NB4 (cell line): Measurements from ENCODE around the gene DHPS.

Source experiments
- MYC ChIP-seq: IDR thresholded peaks from 2 replicates; pipeline ENCODE4 v1.6.1; 2011; ENCODE audit warnings: low read depth, low read length
- POLR2A ChIP-seq: IDR thresholded peaks from 2 replicates; pipeline ENCODE4 v1.6.1; 2011; ENCODE audit warnings: mild to moderate bottlenecking; ENCODE audit not compliant: insufficient read length; ENCODE audit errors: extremely low read depth
- TF ChIP-seq, protein P1 (sequence below): IDR thresholded peaks from one replicate; pipeline ENCODE4 v1.5.1; 2012; ENCODE audit warnings: low read depth, low read length
- TF ChIP-seq, protein P2 (sequence below): IDR thresholded peaks from 2 replicates; pipeline ENCODE4 v1.6.1; 2011; ENCODE audit warnings: low read depth, low read length

GRCh38 chr19:12676928-12677327, 4.8 kb downstream of the DHPS start:
- TF ChIP-seq, protein P1, sequence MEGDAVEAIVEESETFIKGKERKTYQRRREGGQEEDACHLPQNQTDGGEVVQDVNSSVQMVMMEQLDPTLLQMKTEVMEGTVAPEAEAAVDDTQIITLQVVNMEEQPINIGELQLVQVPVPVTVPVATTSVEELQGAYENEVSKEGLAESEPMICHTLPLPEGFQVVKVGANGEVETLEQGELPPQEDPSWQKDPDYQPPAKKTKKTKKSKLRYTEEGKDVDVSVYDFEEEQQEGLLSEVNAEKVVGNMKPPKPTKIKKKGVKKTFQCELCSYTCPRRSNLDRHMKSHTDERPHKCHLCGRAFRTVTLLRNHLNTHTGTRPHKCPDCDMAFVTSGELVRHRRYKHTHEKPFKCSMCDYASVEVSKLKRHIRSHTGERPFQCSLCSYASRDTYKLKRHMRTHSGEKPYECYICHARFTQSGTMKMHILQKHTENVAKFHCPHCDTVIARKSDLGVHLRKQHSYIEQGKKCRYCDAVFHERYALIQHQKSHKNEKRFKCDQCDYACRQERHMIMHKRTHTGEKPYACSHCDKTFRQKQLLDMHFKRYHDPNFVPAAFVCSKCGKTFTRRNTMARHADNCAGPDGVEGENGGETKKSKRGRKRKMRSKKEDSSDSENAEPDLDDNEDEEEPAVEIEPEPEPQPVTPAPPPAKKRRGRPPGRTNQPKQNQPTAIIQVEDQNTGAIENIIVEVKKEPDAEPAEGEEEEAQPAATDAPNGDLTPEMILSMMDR: no peak
- TF ChIP-seq POLR2A (no peak), MYC (no peak)
- TF ChIP-seq, protein P2, sequence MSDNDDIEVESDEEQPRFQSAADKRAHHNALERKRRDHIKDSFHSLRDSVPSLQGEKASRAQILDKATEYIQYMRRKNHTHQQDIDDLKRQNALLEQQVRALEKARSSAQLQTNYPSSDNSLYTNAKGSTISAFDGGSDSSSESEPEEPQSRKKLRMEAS: no peak
